ENCODE measurements around the gene CNTN2. TPM values are rescaled to one million over a fixed set of nuclear protein-coding genes. Genes with fewer than 3 reads are reported as not detected.

CNTN2 gene
- total RNA-seq, 1 experiment from 2014 or later: not detected

DNA sequence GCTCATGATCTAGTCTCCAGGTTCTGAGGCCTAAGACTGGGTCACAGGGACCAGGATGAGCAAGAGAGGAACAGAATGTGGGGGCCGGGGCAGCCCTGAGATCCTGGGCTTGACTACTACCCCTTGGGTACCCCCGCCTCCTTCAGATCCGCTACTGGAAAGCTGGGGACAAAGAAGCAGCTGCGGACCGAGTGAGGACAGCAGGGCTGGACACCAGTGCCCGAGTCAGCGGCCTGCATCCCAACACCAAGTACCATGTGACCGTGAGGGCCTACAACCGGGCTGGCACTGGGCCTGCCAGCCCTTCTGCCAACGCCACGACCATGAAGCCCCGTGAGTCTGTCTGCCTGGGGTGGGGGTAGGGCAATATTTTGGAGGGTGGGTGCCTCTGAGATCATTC lies 28.8 kb downstream of the CNTN2 start:
- no peak for ATAC-seq
- intact Hi-C loops (cut with micrococcal nuclease; ENCODE audit: unreplicated experiment): no loop called here
- in situ Hi-C loops (cut with HindIII; ENCODE audit: low pct_unique_long_range_greater_than_20kb, low sequenced_read_pairs): no loop called here
- ChIA-PET CTCF (interaction anchor here (1.7 kb wide), 1 partner anchor 10 kb away, joined by 6 read pairs; no protein-coding TSS in a partner anchor), POLR2A (no interaction called here)
- no peaks in the 10 kb centered on the region for H3K27me3 ChIP-seq (ENCODE audit: control insufficient read depth, insufficient read depth, low read length)
- BruUV-seq (replicated peaks): no TSS peak
- H3K36me3 ChIP-seq (ENCODE audit: control insufficient read depth, insufficient read depth, low read length): no peaks in the 10 kb centered on the region
- H3K27ac ChIP-seq (ENCODE audit: low read length): no peak overlapping the region
- no peak for DNase-seq (ENCODE audit: low read depth, low spot score)
- no peaks in the 10 kb centered on the region for H3K9me3 ChIP-seq (ENCODE audit: control insufficient read depth, insufficient read depth, low read depth, low read length)
- H3K4me3 ChIP-seq (ENCODE audit: low read depth in 2 of 2, low read length in 2 of 2): no peak overlapping the region
- H3K4me1 ChIP-seq (ENCODE audit: control insufficient read depth, insufficient read depth, low read length): no peaks in the 10 kb centered on the region
- TF ChIP-seq POLR2AphosphoS5 (IDR thresholded peaks at IDR 0.05; ENCODE audit: low read depth, low read length) (no peak), CTCF (IDR thresholded peaks at IDR 0.05) (no peak), TCF7L2 (IDR thresholded peaks at IDR 0.05; ENCODE audit: low read depth, low read length) (no peak), SIN3A (IDR thresholded peaks at IDR 0.05; ENCODE audit: borderline replicate concordance, insufficient read depth, low read depth, low read length) (no peak)
- TF ChIP-seq, protein P1, sequence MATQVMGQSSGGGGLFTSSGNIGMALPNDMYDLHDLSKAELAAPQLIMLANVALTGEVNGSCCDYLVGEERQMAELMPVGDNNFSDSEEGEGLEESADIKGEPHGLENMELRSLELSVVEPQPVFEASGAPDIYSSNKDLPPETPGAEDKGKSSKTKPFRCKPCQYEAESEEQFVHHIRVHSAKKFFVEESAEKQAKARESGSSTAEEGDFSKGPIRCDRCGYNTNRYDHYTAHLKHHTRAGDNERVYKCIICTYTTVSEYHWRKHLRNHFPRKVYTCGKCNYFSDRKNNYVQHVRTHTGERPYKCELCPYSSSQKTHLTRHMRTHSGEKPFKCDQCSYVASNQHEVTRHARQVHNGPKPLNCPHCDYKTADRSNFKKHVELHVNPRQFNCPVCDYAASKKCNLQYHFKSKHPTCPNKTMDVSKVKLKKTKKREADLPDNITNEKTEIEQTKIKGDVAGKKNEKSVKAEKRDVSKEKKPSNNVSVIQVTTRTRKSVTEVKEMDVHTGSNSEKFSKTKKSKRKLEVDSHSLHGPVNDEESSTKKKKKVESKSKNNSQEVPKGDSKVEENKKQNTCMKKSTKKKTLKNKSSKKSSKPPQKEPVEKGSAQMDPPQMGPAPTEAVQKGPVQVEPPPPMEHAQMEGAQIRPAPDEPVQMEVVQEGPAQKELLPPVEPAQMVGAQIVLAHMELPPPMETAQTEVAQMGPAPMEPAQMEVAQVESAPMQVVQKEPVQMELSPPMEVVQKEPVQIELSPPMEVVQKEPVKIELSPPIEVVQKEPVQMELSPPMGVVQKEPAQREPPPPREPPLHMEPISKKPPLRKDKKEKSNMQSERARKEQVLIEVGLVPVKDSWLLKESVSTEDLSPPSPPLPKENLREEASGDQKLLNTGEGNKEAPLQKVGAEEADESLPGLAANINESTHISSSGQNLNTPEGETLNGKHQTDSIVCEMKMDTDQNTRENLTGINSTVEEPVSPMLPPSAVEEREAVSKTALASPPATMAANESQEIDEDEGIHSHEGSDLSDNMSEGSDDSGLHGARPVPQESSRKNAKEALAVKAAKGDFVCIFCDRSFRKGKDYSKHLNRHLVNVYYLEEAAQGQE (IDR thresholded peaks at IDR 0.05; ENCODE audit: insufficient read depth in 1 of 2, low read depth in 2 of 2, low read length in 1 of 2): no peak

- intact Hi-C loops (cut with micrococcal nuclease; ENCODE audit: unreplicated experiment) (no loop called here), in situ Hi-C loops (cut with HindIII; ENCODE audit: low pct_unique_long_range_greater_than_20kb, low sequenced_read_pairs) (no loop called here)
- Histone ChIP-seq H3K27ac (ENCODE audit: low read length) (no peak overlapping the region), H3K27me3 (ENCODE audit: control insufficient read depth, insufficient read depth, low read length) (no peaks in the 10 kb centered on the region), H3K4me1 (ENCODE audit: control insufficient read depth, insufficient read depth, low read length) (no peaks in the 10 kb centered on the region), H3K9me3 (ENCODE audit: control insufficient read depth, insufficient read depth, low read depth, low read length) (no peaks in the 10 kb centered on the region), H3K4me3 (ENCODE audit: low read depth in 2 of 2, low read length in 2 of 2) (no peak overlapping the region), H3K36me3 (ENCODE audit: control insufficient read depth, insufficient read depth, low read length) (no peaks in the 10 kb centered on the region)
- DNase-seq (ENCODE audit: low read depth, low spot score): no peak
- POLR2A ChIA-PET: no interaction called here
- CTCF ChIA-PET: no interaction called here
- TF ChIP-seq, protein P1 (IDR thresholded peaks at IDR 0.05; ENCODE audit: insufficient read depth in 1 of 2, low read depth in 2 of 2, low read length in 1 of 2): no peak
- TF ChIP-seq POLR2AphosphoS5 (IDR thresholded peaks at IDR 0.05; ENCODE audit: low read depth, low read length) (no peak), TCF7L2 (IDR thresholded peaks at IDR 0.05; ENCODE audit: low read depth, low read length) (no peak), CTCF (IDR thresholded peaks at IDR 0.05) (no peak), SIN3A (IDR thresholded peaks at IDR 0.05; ENCODE audit: borderline replicate concordance, insufficient read depth, low read depth, low read length) (no peak)
- no peak for ATAC-seq
- no TSS peak for BruUV-seq (replicated peaks)
These were observed 29.3 kb downstream of the CNTN2 start for GRCh38 chr1:205072286-205072685.

All from Panc1 (cell line).